Cerebellar cortex (tissue), 1 donor: ENCODE results near the gene SLC5A9.
"Not testable (repeated sequence)": the region's sequence is repeated elsewhere in the genome, so short reads cannot be mapped to it uniquely, and the experiment has no call there.

ENCODE experiments used
- DNase-seq: peaks from one replicate; pipeline ENCODE4 v3.0.0-alpha.2; 2015; ENCODE audit warnings: low spot score

SLC5A9 gene

GRCh38 chr1:48242141-48242736 is 19.7 kb downstream of the SLC5A9 start:
- no peak for DNase-seq

- no peak for DNase-seq
Measured at GRCh38 chr1:48245106-48245505, 22.6 kb downstream of the SLC5A9 start.

DNA sequence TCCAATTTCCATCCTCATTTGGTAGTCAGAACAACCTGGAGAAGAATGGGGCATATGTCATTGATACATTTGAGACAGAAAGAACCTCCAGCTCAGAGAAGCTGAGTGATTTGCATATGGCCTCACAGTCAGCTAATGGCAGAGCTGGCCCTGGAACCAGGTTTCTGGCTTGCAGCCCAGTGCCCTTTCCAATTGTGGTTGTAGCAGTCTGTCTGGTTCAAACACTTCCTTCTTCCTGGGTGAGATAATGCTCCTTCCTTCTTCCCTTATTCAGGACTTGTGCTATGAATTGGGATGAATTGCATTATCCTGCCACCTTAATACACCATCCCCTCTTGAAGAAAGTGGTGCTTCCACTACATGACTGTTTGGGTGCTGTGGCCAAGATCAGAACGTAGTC is 24.2 kb downstream of the SLC5A9 start:
- DNase-seq: peak; percentile 71

DNA sequence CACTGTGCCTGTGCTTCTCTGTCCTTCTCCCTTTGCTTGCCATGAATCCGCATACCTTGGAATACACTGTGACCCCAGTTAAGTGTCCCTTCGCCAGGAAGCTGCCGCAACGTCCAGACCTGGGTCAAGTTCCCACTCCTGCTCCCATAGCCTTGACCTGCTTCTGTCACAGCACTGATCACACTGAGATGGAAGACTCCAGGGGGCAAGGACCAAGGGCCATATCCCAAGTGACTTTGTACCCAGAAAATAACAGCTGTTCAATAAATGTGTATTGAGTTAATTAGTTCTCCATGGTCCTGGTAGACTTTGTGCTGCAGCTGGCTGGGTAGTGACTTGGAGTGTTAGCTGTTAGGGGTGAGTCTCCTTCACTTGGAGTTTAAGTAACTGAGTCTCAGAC is 25.8 kb downstream of the SLC5A9 start:
- no peak for DNase-seq

DNA sequence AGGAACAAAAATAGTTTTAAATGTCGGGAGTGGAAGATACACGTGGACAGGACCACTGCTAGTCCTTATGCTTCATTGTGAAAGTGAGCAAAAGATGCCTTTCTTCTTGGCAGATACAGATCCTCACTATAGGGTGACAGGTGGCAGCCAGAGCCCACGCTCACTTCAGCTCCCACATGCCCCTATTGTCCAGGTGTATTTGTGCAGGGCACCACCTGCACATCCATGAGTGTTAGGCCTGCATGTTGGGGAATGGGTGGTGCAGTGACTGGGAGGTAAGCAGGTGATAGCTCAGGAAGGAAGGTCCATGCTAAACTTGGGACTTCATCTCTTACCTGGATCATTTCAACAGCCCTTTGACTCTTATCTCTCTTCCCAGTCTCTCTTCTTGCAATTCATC is 27.4 kb downstream of the SLC5A9 start:
- no peak for DNase-seq

GRCh38 chr1:48250572-48250971 is 28.1 kb downstream of the SLC5A9 start:
- DNase-seq: no peak

DNA sequence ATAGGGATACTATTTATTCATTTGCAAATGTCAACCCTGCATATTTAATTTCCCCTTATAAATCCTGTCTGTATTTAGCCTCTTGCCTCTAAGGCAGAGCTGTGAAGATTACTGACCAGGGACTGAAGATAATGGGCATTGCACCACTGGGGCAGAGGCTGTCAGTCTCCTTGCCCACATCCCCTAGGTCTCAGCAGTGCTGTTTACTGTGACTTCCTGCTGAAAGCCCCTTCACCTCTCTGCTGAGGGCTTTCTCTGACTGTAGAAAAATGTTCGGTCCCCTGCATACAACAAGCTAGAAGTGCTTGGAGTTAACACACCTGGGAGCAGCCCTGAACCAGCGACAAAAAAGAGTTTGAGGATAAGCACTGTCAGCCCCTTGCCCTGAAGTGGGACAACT is 28.8 kb downstream of the SLC5A9 start:
- no peak for DNase-seq

GRCh38 chr1:48251821-48252220 is 29.3 kb downstream of the SLC5A9 start:
- no peak for DNase-seq

- no peak for DNase-seq
Measured at GRCh38 chr1:48254254-48254653, 31.7 kb downstream of the SLC5A9 start.

- no peak for DNase-seq
Measured at GRCh38 chr1:48258106-48258505, 35.6 kb downstream of the SLC5A9 start.

GRCh38 chr1:48261881-48262400 is 39.4 kb downstream of the SLC5A9 start:
- DNase-seq: no peak

- DNase-seq: no peak
Measured at GRCh38 chr1:48263041-48263440, 40.5 kb downstream of the SLC5A9 start.

DNA sequence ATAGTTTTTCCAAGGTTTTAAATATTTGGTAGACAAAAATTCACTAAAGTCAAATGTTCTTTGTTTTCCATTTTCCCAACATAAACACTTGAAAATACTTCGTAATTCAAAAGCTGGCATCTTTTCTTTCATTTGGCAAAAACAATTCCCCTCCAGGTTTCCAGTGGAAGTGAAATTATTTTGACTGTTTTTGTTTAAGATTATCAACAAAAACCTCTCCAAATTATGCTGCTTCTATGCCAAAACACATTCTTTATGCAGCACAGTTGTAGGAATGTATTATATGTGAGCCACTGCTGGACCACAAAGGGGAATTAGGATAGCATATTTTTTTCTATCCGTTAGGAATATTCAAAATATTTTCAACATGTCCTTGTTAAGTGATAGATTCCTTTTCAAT is 44.1 kb downstream of the SLC5A9 start:
- DNase-seq: no peak

DNA sequence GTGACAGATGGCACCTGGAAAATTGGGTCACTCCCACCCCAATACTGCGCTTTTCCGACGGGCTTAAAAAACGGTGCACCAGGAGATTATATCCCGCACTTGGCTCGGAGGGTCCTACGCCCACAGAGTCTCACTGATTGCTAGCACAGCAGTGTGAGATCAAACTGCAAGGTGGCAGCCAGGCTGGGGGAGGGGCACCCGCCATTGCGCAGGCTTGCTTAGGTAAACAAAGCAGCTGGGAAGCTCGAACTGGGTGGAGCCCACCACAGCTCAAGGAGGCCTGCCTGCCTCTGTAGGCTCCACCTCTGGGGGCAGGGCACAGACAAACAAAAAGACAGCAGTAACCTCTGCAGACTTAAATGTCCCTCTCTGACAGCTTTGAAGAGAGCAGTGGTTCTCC is 54.9 kb downstream of the SLC5A9 start:
- DNase-seq: not testable (repeated sequence)

DNA sequence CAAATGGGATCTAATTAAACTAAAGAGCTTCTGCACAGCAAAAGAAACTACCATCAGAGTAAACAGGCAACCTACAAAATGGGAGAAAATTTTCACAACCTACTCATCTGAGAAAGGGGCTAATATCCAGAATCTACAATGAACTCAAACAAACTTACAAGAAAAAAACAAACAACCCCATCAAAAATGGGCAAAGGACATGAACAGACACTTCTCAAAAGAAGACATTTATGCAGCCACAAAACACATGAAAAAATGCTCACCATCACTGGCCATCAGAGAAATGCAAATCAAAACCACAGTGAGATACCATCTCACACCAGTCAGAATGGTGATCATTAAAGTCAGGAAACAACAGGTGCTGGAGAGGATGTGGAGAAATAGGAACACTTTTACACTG is 59.8 kb downstream of the SLC5A9 start:
- not testable (repeated sequence) for DNase-seq

DNA sequence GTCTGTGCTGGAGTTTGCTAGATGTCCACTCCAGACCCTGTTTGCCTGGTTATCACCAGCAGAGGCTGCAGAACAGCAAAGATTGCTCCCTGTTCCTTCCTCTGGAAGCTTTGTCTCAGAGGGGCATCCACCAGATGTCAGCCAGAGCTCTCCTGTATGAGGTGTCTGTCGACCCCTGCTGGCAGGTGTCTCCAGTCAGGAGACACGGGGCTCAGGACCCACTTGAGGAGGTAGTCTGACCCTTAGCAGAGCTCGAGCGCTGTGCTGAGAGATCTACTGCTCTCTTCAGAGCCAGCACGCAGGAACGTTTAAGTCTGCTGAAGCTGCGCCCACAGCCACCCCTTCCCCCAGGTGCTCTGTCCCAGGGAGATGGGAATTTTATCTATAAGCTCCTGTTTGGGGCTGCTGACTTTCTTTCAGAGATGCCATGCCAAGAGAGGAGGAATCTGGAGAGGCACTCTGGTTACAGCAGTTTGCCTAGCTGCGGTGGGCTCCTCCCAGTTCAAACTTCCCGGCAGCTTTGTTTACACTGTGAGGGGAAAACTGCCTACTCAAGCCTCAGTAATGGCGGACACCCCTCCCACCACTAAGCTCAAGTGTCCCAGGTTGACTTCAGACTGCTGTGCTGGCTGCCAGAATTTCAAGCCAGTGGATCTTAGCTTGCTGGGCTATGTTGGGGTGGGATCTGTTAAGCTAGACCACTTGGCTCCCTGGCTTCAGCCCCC is 62.3 kb downstream of the SLC5A9 start:
- not testable (repeated sequence) for DNase-seq

DNA sequence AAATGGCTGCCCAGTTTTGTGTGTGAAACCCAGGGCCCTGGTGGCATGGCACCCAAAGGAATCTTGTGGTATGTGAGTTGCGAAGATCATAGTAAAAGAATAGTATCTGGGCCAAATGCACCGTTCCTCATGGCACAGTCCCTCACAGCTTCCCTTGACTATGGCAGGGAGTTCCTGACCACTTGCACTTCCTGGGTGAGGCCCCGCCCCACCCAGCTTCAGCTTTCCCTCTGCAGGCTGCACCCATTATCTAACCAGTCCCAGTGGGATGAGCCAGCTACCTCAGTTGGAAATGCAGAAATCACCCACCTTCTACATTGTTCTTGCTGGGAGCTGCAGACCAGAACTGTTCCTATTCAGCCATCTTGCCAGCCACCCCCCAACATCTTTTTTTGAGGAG is 63.0 kb downstream of the SLC5A9 start:
- DNase-seq: no peak

DNA sequence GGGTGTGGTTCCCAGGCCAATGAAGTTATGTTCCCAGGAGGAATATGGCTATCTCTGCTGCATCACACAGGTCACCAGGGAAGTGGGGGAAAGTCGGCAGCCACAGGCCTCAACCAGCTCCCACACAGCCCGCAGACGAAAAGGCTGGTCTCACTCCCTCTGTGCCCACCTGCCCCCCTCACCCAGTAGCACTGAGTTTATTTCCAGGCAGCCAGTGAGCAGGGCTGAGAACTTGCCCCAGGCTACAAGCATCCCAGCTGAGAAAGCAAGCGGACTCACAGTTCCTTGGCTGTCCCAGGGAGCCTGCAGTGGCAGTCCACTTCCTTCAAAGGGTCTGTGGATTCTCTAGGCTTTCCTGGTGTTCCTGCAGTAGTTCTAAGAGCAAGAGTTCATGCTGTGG is 68.9 kb downstream of the SLC5A9 start:
- DNase-seq: no peak

DNA sequence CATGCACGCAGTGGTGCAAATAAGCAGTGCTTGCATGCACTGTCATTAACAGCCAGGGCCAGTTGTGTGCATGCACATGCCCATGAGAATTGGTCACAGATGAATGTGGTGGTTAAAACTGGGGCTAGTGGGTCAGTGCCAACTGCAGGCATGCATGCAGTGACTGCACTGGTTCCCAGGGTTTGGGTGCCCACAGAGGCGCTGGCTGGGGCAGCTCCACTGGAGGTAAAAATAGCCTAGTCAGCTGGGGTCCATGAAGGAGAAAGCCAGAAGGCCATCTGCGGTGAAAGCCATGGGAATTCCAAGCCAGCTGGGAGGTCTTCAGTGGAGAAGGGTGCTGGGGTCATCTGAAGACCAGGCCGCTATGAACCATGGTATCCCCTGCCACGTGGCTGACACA is 70.2 kb downstream of the SLC5A9 start:
- DNase-seq: no peak

DNA sequence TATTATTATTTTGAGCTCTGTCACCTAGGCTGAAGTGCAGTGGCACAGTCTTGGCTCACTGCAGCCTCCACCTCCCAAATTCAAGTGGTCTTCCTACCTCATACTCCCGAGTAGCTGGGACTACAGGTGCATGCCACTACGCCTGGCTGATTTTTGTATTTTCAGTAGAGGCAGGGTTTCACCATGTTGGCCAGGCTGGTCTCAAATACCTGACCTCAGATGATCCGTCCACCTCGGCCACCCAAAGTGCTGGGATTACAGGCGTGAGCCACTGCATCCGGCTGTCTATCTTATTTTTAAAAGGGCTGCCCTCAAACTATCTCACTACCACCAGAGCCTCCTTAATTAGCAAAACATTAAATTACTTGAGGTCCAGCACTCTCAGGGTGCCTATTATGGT is 71.6 kb downstream of the SLC5A9 start:
- DNase-seq: not testable (repeated sequence)

GRCh38 chr1:48294656-48295055 is 72.1 kb downstream of the SLC5A9 start:
- no peak for DNase-seq
